Hepatic stellate cell (primary cell): ENCODE results near the gene COL18A1.

Experiments used
- DNase-seq: peaks from one replicate; pipeline ENCODE4 v3.0.0; 2011; ENCODE audit warnings: low spot score

The COL18A1 gene

DNA sequence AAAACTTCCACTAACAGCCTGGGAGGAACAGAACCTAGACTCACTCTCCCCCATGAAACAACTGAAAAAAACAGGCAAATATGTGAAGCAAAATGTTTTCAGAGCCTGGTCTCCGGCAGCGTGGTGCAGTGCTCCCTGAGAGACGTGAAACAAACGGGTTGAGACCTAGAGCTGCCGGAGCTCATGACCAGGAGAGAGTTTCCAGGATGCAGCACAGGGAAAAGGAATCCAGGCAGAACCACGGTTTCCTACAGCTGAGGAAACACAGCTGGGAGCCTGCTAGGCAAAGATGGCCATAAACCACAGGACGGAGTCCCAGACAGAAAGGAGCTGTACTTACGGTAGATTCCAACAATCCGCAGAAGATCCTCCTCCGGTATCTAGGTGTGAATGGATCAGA lies 157.4 kb downstream of the COL18A1 start:
- no peak for DNase-seq

DNA sequence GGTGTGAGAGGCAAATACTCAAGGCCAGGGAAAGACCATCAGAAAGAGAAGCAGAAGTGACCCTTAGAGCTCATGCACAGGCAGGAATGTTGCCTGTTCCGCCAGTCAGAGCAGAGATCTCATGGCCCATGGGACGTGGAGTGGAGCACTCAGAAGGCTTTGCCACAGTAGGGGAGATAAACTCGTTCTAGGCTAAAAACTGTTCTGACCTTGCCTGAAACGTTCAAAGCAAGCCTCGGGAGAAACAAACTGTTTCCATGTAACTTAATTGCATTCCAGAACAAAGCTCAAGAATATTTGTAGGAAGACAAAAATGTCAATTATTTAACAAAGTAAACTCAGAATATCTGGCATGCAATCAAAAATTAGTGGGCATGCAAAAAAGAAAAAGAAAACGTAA lies 158.0 kb downstream of the COL18A1 start:
- no peak for DNase-seq
